Amniotic stem cell (primary cell): ENCODE measurements around the gene GSTA1.
"Not testable (repeated sequence)": the region's sequence is repeated elsewhere in the genome, so short reads cannot be mapped to it uniquely, and the experiment has no call there.

Source experiments
- DNase-seq: peaks from one replicate; lab custom pipeline; 2025; lab: John Stamatoyannopoulos, UW

The GSTA1 gene

DNA sequence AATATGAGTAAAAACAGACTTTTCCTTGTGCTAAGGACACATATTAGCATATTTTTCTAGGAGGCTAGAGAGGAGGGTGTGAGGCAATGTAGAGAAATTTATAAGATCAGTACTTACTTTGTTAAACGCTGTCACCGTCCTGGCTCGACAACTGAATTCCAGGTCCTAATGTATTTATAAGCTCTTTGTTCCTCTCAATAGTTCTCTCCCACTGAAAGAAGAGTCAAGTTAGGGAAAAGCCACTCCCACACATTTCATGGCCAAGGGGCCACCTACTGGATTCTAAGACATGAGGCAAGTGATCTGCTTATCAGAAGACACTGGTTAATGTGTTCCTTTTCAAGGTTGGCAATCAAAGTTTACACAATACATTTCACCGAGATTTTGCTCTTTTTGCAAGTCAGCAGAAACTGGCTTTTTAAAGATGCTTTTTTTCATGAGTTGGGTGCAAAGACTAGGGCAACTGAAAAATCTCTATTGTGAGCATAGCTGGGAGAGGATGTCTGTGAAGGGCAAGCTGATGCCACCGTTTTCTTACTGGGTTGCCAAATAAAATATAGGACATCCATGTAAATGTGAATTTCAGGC is at the start of gene GSTA1:
GSTA1 (minus strand) TSS at position 149 of the 588 bp plus-strand sequence. CDS start 4,549 bp downstream, outside the sequence.
- not testable (repeated sequence) for DNase-seq

DNA sequence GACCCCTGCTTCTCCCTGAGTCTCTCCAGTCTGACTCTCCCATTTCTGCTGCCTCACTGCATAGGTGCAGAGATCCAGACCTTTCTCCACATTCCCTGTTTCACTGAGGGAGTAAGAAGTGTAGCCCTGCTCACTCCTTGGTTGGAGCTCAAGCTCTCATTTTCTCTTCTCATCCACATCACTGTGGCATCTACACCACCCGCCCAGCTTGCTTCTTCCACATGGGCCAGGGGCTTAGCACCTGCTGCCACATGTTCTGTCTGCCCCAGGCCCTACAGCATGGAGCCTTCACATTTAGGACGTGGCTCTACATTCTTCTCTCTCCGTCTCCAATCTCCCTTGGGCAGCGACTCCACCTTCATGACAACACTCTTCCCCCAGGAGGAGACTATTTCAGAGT is 45.5 kb upstream of the GSTA1 start:
- DNase-seq, result no peak

DNA sequence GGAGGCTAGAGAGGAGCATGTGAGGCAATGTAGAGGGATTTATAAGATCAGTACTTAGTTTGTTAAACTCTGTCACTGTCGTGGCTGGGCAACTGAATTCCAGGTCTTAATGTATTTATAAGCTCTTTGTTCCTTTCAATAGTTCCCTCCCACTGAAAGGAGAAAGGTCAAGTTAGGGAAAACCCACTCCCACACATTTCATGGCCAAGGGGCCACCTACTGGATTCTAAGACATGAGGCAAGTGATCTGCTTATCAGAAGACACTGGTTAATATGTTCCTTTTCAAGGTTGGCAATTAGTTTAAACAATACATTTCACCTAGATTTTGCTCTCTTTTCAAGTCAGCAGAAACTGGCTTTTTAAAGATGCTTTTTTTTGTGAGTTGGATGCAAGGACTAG is 42.4 kb upstream of the GSTA1 start:
- DNase-seq, result no peak

DNA sequence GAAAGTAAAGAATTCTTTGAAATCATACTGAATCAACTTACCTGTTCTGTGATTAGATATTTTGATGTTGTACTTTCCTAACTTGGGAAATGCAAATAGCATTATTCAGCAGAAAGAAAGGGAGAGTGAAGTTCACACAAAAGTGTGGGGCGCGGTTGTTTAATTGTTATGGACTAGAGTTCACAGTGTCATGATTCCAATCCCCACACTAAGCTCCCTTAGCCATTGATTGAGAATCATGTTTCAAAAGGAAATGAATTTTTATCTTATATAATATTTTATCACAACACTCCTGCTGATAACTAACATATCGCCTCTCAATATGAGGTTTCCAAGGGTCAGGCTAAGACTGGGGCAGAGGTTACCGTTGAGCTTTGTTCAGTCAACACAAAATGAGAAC is 40.0 kb upstream of the GSTA1 start:
- no peak for DNase-seq

DNA sequence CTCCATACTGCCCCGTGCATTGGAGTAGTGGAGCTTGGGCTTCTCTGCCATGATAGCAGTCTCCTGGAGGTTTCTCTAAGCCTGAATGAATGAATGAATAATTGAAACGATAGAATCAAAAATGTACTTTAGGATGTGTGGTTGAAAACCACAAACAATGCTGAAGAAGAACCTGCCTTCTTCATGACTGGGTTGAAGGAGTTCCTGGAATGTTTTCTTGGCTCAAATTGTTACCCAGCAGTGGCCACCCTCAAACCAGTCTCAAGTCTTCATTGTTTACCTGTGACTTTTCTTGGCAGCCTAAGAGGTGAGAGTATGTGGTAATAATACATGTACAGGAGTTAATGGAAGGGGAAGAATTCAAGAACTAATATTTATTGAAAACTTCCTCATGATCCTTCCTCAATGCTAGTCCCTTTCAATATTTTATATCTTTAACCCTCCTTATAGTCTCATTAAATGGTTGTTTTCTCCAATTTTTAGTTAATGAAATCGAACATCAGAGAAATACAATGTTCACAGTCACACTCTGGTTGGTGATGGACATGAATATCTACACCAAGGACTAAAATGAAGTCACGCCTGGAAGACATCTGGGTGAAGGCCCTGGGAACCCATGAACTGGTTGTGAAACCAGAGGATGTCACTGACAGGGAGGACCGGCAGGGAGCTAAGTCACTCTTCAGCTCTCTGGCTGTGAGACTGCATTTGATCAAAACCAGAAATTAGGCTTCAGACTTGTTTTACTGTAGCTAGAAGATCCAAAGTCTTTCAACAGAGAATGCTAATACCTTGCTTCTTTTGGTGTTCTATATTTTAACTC is 37.4 kb upstream of the GSTA1 start, which contains the start of gene GSTA5:
GSTA5 (minus strand) TSS at position 51 of the 823 bp plus-strand sequence.
- DNase-seq, result no peak

DNA sequence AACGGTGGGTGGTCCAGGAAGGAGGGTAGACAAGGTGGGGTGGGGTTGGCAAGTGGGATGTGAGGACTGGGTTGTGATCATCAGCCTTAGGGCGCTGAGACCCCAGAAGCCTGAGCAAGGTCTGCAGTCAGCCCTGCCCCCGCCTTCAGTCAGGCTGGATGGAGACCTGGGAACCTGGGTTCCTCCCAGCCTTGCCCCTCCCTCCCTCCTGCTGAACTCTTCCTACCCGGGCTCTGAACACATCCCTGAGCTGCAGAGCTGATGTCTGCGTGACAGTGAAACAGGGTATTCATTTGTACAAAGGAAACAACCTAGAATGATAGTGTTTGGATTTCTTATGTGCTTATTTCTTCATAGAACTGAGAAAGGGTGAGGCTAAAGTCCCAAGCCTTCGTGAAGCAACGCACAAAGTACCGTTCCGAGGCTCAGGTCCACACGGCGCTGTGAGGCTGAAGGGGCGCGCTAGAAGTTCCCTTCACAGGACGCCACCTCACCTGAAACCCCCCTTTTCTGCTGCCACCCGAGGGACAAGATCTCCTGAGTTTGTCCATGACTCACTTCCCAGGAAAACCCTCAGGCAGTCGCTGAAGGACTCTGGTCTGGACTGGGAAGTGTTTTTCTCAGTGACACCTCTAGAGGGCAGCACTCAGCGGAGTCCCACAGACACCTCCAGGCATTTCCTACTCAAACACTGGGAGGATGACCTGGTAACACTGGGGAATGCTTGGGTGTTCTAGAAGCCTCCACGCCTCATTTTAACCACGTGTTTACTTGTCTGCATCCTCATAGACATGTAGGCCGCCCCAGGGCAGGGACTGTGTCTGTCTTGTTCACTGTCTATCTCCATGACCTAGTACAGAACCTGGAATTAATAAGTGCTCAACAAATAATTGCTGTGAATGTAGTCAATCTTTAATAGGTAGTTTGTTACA is 35.8 kb upstream of the GSTA1 start:
- DNase-seq, result no peak

DNA sequence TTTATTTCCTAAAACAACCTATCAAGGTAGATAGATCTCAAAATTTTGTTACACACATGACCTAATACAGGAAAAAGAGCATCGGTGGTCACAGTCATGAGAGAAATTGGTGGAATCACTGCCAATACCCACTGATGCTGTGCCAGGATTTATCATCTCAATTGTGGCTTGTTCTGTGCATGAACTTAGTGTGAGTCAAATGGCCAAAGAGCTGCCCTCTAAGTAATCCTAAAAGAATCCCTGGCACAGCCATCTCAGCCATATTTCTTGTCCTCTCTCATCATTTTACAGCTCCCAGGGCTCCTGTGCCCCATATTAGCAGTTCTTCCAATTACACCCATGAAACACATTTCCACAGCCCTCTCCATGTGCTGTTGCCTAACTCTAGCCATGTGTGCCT is 30.9 kb upstream of the GSTA1 start:
- no peak for DNase-seq

DNA sequence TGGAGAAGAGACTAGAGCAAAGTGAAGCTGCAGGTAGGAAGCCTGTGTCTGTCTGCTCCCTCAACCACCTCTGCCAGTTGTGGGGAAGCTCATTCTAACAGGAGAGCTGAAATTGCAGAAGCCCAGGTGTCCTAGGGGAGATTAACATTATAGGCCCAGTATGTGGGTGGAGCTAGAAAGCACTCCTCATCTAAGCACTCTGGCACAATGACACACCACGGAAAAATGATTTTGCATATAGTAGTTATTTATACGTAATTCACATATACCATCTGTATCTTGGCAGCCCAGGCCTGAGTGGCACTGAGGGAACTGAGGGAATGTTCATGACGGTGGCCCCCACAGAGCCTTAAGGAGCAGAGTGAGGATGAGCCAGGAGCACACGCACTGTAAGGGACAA is 27.3 kb upstream of the GSTA1 start:
- not testable (repeated sequence) for DNase-seq

DNA sequence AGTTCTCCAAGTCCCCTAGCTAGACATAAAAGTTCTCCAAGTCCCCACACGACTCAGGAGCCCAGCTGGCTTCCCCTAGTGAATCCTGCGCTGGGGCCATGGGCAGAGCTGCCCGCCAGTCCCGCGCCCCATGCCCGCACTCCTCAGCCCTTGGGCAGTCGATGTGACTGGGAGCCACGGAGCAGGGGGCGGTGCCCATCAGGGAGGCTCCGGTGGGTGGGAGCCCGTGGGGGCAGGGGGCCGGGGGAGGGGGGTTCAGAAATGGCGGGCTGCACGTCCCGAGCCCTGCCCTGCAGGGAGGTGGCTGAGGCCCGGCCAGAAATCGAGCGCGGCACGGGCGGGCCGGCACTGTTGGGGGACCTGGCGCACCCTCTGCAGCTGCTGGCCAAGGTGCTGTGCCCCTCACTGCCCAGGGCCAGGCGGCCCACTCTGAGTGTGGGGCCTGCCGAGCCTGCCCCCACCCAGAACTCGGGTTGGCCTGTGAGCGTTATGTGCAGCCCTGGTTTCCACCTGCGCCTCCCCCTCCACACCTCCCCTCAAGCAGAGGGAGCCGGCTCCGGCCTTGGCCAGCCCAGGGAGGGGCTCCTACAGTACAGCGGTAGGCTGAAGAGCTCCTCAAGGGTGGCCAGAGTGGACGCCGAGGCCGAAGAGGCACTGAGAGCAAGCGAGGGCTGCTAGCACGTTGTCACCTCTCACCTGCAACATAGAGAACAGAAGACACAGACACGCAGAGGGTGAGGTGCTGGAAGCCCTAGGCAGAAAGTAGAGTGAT is 25.6 kb upstream of the GSTA1 start:
- DNase-seq, result no peak

DNA sequence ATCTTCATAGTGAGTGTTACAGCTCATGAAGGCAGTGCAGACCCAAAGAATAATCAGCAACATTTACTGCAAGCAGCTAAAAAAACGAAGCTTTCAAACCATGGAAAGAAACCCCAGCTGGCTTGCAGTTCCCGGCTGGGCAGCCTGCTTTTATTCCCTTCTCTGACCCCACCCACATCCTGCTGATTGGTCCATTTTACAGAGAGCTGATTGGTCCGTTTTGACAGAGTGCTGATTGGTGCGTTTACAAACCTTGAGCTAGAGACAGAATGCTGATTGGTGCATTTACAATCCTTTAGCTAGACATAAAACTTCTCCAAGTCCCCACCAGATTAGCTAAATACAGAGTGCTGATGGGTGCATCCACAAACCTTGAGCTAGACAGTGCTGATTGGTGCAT is 25.0 kb upstream of the GSTA1 start:
- not testable (repeated sequence) for DNase-seq

DNA sequence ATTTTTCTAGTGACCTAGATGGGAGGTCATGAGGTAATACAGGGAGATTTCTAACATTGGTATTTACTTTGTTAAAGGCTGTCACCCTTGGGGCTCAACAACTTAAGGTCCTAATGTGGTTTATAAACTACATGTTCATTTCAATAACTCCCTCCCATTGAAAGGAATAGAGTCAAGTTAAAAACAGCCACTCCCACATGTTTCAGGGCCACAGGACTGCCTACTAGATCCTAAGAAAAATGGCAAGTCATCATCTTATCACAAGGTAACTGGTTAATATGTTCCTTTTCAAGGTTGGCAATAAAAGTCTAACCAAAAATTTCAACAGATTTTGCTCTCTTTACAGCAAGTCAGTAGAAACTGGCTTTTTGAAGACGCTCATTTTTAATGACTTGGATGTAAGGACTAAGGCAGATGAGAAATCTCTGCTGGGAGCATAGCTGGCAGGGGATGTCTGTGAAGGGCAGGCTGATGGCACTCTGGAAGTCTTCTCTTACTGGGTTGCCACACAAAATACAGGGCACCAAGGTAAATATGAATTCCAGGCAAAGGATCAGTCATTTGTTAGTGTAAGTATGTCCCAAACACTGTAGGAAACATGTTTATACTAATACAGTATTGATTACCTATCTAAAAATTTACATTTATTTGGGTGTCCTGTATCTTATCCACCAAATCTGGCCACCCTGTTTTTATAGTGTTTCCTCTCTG is 23.6 kb upstream of the GSTA1 start:
- not testable (repeated sequence) for DNase-seq

DNA sequence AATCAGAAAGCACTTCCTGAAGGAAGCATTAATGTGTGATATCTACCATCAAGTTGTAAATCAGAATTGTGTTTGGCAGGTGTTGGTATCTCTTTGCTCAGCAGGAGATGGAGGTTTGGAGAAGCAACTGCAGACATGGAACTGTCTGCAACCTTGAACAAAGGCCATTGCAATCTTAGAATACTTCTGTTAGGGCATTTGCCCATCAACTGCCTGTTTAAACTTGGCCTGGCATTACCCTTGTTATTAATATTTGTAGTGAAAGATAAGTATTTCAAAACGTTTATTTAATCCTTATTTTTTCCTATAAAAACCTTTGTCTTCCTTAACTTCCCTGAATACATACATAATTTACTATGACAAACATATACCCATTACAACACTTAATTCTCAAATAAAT is 22.9 kb upstream of the GSTA1 start:
- DNase-seq, result no peak

DNA sequence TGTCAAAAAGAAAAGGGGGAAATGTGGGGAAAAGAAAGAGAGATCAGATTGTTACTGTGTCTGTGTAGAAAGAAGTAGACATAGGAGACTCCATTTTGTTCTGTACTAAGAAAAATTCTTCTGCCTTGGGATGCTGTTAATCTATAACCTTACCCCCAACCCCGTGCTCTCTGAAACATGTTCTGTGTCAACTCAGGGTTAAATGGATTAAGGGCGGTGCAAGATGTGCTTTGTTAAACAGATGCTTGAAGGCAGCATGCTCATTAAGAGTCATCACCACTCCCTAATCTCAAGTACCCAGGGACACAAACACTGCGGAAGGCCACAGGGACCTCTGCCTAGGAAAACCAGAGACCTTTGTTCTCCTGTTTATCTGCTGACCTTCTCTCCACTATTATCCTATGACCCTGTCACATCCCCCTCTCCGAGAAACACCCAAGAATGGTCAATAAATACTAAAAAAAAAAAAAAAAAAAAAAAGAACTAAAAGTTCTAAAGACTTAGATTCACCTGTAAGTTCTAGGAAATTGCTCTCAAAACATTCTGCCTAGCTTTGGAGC is 22.4 kb upstream of the GSTA1 start:
- DNase-seq, result not testable (repeated sequence)

DNA sequence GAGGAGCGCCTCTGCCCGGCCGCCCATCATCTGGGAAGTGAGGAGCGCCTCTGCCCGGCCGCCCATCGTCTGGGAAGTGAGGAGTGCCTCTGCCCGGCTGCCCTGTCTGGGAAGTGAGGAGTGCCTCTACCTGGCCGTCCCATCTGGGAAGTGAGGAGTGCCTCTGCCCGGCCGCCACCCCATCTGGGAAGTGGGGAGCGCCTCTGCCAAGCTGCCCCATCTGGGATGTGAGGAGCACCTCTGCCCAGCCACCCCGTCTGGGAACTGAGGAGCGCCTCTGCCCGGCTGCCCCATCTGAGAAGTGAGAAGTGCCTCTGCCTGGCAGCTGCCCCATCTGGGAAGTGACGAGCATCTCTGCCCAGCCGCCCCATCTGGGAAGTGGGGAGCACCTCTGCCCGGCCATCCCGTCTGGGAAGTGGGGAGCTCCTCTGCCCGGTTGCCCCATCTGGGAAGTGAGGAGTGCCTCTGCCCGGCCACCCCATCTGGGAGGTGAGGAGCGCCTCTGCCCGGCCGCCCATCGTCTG is 21.7 kb upstream of the GSTA1 start:
- not testable (repeated sequence) for DNase-seq

DNA sequence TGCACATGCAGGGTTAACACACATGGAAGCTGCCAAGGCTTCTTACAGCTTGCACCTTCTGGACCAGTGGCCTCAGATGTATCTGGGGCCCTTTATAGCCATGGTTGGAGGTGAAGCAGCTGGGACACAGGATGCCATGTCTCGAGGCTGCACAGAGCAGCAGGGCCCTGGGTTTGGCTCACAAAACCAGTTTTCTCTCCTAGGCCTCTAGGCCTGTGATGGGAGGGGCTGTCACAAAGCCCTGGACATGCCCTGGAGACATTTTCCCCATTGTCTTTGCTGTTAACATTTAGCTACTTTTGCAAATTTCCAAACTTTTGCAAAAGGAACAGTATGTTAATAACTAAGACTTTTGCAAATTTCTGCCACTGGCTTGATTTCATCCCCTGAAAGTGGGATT is 18.2 kb upstream of the GSTA1 start:
- no peak for DNase-seq

DNA sequence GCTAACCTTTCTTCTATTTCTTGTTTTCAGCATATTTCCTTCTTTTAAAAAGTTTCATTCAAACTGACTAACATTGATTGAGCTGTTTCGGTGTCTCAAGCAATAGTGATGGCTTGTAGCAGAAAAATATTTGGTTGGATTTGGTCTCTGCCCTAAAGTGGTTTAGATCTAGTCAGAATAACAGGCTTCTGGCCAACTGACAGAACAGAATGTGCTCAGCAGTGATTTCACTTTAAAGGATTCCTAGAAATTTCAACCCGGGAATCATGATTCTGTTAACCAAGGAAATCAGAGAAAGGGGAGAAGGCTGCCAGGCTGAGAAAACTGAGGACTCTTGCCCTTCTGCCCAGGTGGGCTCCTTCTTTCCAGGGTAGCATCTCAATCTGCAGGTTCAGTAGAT is 16.6 kb upstream of the GSTA1 start:
- no peak for DNase-seq

DNA sequence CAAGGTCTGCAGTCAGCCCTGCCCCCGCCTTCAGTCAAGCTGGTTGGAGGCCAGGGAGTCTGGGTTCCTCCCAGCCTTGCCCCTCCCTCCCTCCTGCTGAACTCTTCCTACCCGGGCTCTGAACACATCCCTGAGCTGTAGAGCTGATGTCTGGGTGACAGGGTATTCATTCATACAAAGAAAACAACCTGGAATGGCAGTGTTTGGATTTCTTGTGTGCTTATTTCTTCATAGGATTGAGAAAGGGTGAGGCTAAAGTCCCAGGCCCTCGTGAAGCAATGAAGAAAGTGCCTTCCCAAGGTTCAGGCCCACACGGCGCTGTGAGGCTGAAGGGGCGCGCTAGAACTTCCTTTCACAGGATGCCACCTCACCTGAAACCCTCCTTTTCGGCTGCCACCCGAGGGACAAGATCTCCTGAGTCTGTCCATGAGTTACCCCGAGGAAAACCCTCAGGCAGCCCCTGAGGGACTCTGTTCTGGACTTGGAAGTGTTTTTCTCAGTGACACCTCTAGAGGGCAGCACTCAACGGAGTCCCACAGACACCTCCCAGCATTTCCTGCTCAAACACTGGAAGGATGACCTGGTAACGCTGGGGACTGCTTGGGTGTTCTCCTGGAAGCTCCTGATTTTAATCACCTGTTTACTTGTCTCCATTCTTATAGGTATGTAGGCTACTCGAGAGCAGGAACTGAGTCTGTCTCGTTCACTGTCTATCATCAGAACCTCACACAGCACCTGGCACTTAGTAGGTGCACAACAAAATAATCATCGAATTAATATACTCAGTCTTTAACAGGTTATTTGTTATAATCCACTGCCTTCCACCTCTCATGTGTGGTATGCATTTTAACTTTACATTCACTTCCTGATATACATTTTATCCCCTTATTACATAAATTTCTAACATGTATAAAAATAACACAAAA is 11.8 kb upstream of the GSTA1 start:
- no peak for DNase-seq

DNA sequence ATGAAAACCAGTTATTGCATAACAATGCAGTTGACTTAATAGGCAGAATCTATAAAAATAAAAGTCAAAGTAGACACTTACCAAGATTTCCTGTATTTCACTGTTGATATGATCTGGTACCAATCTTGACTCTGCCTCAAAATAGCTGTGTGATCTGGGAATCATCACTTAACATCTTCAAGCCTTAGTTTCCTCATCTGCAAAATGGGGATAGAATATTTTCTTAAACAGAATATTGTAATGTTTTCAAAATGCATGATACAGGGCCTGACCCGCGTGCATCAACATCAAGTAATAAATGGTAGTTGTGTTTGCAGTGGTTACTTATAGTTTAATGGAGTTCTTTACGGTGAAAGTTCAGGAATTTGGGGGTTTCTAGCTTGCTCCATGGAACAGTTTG is 10.9 kb upstream of the GSTA1 start:
- DNase-seq, result not testable (repeated sequence)

DNA sequence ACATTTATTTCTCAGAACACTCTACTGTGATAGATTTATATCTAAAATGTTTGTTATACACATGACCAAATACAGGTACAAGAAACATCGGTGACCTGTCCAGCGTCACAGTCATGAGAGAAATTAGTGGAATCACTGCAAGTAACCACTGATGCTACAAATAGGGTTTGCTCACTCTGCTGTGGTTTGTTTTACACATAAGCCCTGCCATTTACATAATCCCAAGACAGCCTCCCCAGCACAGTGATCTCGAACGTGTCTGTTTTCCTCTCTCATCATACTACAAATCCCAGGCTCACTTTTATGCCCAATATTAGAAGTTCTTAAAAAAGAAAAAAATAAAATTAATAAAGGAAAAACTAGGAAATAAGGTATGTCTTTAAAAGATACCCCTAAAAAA is 6.2 kb upstream of the GSTA1 start:
- DNase-seq, result not testable (repeated sequence)
